Stimulated activated CD4-positive, alpha-beta T cell treated with anti-CD3 and anti-CD28 coated beads, TNF-alpha, amount 100 ng/mL, for 48 hours (primary cell): ENCODE measurements around the gene OGFOD2.
"Not testable (repeated sequence)": the region's sequence is repeated elsewhere in the genome, so short reads cannot be mapped to it uniquely, and the experiment has no call there.

Experiments used
- DNase-seq, 3 donors: peaks; one replicate each; pipeline ENCODE4 v3.0.0-alpha.2; 2020; ENCODE audit warnings: low read depth in 3 of 3

OGFOD2 gene

DNA sequence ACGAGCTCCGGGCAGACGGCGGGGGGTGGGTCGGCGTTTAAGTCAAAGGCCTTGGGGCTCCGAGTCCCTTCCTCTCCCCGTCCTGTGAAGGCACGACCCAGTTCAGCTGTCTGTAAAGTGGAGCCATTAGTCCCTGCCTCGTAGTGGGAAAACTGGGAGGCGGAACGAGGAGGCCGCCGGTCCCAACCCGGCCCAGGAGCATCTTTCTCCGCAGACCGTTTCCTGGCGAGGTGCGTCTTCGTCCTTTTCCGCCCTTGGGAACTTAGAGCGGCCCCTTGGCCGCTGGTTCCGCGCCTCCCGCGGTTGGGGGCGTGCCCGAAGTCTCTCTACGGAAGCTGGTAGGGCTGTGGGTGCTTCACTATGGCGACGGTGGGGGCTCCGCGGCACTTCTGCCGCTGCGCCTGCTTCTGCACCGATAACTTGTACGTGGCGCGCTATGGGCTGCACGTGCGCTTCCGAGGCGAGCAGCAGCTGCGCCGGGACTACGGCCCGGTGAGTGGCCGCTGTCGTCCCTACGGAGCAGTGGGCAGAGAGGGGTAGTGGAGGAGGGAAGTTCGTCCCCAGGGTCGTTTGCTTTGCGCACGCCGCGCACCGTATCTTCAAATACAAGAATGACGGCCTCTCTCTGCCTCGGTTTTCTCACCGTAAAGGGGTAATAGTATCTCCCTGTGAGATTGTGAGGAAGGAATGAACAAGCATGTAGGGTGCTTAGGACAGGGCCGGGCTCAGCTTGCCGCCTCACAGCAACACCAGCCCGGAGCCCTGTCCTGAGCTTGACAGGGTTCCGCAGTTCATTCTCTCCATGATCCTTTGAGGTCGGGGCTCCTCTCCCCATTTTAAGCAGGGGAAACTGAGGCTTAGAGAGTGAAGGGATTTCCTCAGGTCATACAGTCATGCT is at the start of gene OGFOD2:
Gene OGFOD2 (plus strand): TSS at position 353 of the 898 bp plus-strand sequence. CDS start 8 bp downstream, at position 361.
- DNase-seq = peak; percentile 88 to 92 (median 91)

DNA sequence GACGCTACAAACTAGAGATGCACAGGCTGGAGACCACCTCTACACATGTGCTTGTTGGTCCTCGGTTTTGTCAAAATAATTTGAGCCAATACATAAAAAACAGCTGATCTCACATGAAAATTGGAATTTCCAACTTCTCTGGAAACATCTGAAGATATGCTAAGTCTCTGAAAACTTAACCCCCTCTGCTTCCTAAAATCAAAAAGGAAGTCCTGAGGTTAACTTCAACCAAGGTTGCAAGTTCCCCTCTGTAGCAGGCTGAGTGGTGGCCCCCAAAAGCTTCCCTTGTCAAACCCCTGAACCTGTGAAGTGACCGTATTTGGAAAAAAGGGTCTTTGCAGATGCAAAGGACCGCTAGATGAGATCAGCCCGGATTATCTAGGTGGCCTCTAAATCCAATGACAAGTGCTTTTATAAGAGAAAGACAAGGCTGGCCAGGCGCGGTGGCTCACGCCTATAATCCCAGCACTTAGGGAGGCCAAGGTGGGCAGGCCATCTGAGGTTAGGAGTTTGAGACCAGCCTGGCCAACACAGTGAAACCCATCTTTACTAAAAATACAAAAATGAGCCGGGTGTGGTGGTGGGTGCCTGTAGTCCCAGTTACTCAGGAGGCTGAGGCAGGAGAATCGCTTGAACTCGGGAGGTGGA is 47.2 kb upstream of the OGFOD2 start:
- DNase-seq = no peak

GRCh38 chr12:122928404-122929147 is 46.5 kb upstream of the OGFOD2 start:
- DNase-seq = no peak

DNA sequence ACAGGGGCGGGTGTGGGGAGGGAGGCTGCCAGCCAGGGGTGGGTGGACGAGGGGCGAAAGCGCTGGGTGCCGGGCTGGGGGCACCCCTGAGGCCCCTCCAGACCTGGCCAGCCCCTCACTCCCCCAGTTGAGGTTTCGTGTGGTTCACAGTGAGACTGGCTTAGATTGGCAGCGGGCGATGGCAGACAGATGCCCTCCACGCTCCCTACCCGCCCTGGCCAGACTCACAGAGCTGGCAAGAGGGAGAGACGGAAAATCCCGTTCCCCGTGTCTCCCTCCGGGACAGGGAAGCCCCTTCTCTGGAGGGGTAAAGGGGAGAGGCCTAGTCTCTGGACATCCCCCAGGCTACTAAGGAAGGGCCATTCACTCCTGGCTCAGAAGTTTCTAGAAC is 45.9 kb upstream of the OGFOD2 start:
- no peak for DNase-seq

DNA sequence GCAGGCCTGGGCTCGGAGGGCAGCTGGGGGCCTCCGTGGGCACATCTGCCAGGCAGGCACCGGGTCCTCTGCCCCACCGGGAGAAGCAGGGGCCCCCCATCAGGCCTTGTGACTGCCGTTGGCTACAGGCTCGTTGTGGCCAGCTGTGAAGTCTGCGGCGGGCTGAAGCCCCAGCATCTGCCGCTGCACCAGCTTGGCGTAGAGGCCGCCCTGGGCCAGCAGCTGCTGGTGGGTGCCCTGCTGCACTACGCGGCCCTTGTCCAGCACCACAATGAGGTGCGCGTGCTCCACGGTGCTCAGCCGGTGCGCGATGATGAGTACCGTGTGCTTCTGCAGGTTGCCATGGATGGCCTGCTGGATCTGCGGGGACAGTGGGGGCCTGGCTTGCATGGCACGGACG is 45.2 kb upstream of the OGFOD2 start:
- no peak for DNase-seq

DNA sequence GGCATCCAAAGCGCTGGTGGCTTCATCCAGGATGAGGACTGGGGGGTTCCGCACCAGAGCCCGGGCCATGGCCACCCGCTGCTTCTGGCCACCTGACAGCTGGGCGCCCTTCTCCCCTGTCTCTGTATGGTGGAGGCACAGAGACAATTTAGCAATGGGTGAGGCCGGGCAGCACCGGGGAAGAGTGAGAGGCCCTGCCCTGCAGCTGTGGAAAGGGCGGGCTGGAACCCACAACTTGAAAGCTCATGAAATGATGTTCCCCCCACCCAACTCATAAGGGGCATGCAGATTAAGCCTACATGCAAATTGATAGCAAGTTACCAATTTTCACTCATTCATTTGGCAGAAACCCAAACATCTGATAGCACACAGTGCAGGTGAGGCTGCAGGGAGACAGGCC is 42.8 kb upstream of the OGFOD2 start:
- DNase-seq = no peak

- DNase-seq = no peak
Observed at GRCh38 chr12:122934722-122935121, 40.3 kb upstream of the OGFOD2 start.

- DNase-seq = no peak
Observed at GRCh38 chr12:122935318-122935717, 39.7 kb upstream of the OGFOD2 start.

- no peak for DNase-seq
Observed at GRCh38 chr12:122937622-122938091, 37.4 kb upstream of the OGFOD2 start.

DNA sequence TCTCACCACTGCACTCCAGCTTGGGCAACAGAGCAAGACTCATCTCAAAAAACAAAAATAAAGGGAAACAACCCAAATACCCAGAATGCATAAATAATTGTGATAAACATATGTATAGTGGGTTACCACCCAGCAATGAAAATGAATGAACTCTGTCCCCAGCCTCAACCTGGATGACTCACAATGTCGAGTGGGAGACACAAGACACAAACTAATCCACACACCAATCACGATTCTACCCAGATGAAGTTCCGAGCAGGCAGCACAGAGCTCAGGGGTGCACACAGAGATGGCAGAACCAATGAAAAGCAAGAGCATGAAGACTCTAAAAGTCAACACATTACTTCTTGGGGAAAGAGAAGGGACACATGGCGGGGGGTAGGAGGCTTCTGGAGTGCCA is 35.9 kb upstream of the OGFOD2 start:
- no peak for DNase-seq

DNA sequence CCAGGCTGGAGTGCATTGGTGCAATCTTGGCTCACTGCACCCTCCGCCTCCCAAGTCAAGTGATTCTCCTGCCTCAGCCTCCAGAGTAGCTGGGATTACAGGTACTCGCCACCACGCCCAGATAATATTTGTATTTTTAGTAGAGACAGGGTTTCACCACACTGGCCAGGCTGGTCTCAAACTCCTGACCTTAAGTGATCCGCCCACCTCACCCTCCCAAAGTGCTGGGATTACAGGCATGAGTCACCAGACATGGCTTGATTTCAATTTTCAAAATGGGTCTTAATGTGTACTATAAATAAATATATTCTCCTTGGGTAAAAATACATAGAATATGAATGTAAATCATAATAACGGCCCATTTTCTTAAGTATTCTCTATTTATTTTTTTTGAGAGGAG is 33.7 kb upstream of the OGFOD2 start:
- DNase-seq = not testable (repeated sequence)

DNA sequence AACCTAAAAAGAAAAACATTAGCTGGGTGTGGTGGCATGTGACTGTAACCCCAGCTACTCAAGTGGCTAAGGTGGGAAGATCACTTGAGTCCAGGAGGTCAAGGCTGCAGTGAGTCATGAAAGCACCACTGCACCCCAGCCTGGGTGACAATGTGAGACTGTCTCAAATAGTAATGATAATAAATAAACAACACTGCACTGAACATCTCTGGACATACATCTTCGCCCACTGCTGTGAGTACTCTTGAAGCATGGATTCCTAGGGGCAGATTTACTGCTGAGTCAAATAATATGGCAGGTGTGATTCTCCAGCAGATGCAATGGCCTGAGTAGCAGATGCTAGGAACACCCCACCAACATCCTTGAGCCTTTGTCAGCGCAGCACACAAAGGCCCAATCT is 32.4 kb upstream of the OGFOD2 start:
- DNase-seq = no peak

DNA sequence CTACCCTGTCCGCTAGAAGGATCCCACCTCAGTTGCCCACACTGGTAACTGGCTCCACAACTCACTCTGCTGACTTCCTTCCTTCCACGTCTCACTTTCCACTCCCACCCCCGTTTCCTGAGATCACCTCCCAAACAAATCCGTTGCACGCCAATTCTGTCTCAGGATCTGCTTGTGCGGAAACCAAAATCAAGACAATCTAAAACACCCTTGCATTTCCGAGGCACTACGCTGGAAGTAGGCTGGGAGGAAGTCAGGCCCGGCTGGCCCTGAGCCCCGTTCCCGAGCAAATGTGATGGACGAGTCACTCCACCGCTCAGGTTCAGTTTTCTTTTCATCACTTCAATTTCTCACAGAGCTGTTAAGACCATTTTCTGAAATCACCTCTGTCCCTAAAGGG is 31.8 kb upstream of the OGFOD2 start:
- no peak for DNase-seq

GRCh38 chr12:122944605-122945592 is 30.1 kb upstream of the OGFOD2 start:
- no peak for DNase-seq

GRCh38 chr12:122946690-122947341 is 28.2 kb upstream of the OGFOD2 start:
- peak; percentile 70 to 85 (median 79) for DNase-seq

DNA sequence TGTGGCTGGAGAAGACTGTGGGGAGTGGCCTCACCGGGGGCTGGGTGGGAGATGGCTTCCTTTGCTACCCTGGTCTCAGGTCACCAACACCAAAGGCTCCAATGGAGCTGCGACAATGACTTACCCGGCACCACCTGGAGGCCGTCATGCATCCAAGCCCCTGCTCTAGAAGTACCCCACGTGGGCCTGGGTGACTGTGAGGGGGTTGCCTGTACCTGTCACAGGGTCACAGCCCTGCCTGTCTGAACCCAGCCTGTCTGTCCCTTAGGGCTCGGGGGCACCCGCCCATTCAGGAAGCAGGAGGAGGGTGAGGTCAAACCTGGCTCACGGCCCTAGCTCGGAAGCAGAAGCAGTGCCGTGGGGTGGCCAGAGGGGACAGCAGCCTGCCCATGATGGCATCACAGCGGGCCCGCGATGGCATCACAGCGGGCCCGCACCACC is 27.7 kb upstream of the OGFOD2 start:
- DNase-seq = no peak

DNA sequence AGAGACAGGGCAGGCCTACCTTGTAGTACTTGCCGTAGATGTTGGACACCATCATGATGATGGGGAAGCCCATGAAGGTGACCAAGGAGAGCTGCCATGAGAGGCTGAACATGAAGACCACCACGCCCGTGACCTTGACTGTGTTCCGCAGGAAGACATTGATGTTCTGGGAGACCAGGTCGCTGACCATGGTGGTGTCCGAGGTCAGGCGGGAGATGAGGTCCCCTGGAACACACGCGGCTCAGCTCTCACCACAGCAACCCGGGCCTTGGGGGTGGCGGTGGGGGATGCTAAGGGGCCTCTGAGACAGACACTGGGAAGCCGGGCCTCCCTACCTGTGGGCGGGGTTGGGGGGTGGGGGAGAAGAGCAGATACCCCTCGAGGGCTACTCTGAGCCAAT is 26.4 kb upstream of the OGFOD2 start:
- DNase-seq = no peak

DNA sequence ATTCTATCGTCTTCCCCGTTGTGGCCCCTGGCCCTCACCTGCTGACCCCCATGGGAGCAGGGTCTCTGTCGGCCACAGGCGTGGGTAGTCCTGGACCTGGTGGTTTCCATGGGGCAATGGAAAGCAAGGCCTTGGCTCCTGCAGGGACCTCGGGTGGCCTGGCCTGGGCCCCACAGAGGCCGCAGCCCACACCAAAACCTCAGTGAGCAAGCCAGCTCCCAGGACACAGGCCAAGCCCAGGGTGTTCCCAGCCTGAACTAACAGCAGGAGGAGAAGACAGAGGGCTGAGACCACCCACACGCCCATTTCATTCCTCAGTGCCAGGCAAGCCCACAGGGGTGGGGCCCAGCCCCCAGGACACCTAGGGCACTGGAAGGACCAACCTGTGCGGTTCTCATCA is 25.6 kb upstream of the OGFOD2 start:
- DNase-seq = no peak

- no peak for DNase-seq
Observed at GRCh38 chr12:122949816-122950675, 25.0 kb upstream of the OGFOD2 start.

DNA sequence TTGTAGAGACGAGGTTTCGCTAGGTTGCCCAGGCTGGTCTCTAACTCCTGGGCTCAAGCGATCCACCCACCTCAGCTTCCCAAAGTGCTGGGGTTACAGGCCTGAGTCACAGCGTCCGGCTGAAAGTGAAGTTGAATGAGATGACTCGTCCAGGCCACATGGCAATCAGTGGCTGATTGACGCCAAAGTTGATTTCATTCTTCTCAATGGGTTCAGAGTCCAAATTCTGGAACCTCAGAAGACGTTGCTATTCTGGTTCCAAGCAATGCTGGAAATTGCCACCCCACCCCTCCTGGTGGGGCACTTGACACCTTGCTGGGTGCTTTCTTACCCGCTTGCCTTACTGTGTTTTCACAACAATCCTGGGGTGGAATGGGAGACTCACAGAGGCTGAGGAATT is 23.6 kb upstream of the OGFOD2 start:
- DNase-seq = no peak
